Stimulated activated CD4-positive, alpha-beta T cell treated with anti-CD3 and anti-CD28 coated beads, Interleukin-2, amount 100 ng/mL, for 4 hours (primary cell): Measurements from ENCODE around the gene NPAS2.

Source experiments
- DNase-seq: peaks from one replicate; pipeline ENCODE4 v3.0.0-alpha.2; 2020; ENCODE audit warnings: low read depth

Gene NPAS2

DNA sequence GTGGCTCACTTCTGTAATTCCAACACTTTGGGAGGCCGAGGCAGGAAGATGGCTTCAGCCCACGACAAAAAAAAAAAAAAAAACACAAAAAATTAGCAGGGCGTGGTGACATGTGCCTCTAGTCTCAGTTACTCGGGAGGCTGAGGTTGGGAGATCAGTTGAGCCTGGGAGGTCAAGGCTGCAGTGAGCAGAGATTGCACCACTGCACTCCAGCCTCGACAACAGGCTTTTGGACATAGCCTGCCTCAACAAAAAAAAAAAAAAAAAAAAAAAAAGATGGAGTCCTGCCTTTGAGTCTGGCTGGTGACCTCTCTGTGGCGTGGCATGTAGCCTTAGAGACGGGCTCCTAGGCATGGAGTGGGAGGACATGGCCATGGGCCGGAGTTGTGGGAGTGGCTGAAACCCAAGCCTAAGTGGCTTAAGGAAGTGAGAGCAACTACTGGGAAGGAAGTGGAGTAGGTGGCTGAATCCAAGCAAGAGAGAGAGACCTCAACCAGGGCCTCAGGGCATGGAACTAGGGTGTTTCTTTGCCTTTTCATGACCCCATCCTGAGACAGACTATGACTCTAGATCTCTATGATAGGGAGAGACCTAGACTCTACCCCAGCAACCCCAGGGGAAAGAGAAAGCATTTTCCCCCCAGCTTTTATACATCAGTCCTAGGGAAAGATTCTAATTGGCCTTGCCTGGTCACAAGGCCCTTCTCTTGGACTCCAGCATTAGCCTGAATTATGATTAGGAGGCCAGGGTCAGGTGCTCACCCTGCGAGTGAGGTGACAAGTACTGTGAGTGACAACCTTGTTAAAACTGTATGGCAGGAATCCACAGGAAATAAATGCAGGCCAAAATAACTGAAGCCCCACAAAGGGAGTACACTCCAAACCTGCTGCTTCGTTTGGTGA is 34.2 kb downstream of the NPAS2 start:
- no peak for DNase-seq

DNA sequence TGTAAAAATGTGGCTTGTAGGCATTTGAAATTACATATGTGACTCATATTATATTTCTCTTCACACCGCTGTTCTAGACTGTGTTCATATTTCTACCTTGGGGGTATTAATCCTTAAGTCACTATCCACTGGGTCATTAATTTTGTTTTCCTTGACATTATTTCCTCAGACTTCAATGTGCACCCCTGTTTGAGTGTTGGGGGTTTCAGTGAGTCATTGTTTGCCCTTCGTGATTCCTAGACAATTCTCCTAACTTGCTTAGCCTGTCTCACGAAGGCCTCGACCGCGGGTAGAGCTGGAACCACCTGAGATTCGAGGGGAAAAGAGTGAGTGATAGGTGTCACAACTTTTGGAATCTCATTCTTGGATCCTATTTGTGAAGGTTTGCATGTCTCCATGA is 35.1 kb downstream of the NPAS2 start:
- no peak for DNase-seq

DNA sequence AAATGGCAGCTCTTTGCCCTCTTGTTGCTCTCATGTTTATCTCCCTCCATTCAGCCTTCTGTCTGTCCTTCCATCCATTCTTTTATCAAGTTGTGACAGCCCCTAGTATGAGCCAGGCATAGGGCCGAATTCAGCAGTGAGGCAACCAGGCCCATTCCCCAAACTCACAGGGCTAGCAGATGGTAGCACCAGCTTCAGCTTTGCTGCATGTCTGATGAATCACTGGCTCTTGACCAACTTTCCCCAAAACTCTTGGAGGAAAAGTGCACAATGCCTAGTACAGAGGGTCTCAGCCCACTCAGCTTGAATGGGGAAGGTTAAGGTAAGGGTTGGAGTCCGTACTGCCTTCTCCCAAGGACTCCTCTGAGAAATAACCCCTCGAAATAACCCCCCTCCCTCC is 35.7 kb downstream of the NPAS2 start:
- no peak for DNase-seq

DNA sequence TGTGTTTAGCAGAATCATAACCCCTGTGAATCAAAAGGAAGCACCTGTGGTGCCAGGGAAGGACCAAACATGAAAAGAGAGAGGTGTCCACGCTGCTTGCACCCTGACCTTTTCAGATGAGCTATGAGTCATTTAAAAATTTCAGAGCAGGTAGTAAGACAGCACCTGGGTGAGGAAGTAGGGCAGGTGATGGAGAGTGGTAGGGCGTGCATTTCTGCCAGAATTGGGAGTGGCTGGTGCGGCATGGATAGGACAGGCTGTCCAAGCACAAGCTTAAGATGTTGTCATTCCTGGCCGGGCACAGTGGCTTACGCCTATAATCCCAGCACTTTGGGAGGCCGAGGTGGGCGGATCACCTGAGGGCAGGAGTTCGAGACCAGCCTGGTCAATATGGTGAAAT is 36.8 kb downstream of the NPAS2 start:
- DNase-seq = no peak

DNA sequence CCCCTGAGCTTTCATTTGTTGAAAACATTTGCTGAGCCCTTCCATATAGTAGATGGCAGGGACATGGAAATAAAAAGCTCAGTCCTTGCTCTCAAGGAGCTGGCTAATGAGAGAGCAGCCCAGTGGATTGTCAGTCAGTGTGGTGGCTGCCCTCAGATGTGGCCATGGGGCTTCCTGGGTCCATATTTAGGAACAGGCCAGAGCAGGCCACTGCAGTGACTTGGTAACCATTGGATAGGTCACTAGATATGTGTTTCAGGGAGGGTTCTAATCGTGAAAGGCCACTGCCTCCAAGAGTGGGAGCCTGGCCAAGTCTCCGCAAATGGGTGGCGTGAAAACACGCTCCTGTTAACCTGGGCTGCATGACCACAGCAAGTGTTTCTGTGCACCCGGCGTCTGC is 37.4 kb downstream of the NPAS2 start:
- DNase-seq = no peak

DNA sequence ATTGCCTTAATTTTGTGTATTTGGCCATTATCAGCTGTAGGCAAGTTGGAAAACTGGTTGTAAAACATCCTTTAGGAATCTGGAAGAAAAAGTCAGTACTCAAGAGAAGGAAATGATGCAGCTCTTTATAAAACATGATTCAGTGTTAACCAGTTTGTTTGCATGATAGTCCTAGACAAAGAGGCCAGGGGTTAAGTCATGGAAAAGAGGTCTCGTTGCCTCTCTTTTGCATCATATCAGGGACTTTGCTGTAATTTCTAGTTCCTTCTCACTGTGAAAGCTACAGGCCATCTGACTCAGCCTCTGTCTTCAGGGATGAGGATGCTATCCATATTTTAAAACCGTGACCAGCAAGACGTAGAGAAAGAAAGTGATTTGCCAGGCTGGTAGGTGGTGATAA is 38.0 kb downstream of the NPAS2 start:
- no peak for DNase-seq

DNA sequence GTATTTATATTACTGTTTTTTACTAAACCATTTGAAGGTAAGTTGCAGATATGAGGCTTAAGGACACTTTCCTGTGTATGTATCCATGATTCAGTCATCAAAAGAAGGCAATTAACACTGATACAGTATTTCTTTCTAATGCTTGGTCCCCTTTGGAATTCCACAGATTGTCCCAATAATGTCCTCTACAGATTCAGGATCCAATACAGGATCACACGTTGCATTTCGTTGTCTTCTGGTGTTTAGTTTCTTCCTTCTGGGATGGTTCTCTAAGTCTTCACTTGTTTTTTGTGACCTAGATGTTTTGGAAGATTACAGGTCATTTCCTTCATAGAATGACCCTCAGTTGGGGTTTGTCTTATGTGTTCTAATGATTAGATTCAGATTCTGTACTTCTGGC is 40.0 kb downstream of the NPAS2 start:
- DNase-seq = no peak

DNA sequence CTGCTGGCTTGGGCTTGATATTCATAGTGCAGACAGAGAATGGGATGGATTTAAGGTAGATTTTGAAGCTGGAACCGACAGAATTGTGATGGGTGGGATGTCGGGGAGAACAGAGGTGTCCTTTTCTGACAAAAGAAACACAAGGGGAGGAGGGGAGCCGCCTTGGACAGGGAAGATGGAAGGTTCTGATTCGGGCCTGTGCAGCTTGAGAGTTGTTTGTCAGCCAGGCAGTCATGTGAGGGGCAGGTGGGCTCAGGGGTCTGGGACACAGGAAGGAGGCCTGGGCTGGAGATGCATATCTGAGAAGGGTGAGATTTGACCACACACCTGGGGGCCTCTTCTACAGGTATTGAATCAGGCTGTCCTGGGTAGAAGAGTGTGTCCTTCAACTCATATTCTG is 41.4 kb downstream of the NPAS2 start:
- no peak for DNase-seq

DNA sequence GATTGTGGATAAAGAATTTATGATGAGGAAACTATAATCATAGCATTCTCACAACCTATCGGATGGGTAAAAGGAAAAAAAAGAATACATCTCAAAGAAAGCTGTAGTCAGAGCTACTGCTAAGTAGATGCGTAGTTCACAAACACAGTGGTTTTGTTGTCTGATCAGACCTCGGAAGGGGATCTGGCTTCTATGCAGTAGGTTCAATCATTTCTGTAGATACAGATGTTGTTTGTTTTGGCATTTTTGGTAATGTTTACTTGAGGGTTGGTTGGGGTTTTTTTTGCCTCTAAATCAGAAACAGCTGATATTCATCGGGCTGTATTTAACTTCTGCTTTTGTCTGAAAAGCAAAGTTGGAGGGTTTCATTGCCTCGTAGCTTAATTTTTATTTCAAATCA is 42.1 kb downstream of the NPAS2 start:
- DNase-seq = no peak

DNA sequence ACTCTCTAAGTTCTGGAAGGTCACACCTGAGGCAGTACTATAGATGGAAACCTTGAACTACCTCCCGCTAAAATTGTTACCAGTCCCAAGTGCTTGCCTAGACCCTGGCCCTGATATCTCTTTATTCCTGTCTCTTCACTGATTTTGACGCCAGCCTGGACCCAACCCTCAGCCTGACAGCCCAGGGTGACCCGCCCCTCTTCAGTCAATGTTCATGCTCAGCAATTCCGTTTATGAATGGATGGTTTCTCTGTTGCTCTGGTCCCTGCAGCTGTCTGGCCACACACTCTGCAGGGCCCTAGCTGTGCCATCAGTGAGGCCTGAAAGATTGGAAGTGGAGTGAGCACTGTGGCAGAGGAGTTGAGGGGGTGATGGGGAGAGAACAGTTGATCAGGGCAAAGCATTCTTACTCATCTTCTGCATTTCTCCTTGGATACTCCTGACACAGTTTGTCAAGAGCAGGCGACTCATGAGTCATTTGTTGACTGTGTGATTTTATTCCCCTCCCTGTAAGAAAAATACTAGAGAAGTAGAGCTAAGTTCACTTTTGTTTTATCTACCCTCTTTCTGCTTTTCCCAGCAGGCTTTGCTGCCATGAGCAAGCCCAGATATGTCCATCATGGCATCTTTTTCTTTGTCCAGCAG is 46.0 kb downstream of the NPAS2 start:
- DNase-seq = no peak

DNA sequence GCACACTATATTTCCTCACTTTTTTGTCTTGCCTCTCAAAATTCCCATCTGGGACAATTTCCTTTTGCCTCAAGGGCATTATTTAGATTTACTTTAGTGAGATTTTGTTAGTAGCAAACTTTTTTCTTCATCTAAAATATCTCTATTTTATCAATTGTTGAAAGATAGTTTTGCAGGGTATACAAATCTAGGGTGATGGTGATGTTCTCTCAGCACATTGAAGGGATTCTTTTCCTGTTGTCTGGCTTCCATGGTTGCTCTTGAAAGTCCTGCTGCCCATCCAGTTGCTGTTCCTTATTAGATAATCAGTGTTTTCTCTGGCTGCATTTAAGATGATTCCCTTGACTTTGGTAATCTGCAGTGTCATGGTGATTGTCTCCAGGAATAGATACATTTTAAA is 48.1 kb downstream of the NPAS2 start:
- DNase-seq = no peak

DNA sequence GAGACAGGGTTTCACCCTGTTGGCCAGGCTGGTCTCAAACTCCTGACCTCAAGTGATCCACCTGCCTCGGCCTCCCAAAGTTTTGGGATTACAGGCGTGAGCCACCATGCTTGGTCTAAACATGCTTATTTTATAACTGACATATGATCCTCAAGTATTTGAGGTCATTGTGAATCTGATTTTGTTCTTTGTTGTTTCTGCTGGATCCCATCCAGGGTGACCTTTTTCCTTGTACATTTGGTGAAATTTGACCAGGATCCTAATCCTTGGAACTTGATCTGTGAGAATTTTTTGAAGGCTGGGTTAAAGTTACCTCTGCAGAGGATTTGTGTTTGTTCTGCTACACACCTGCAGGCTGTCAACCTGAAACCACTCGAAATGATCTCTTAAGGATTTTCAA is 49.2 kb downstream of the NPAS2 start:
- no peak for DNase-seq

DNA sequence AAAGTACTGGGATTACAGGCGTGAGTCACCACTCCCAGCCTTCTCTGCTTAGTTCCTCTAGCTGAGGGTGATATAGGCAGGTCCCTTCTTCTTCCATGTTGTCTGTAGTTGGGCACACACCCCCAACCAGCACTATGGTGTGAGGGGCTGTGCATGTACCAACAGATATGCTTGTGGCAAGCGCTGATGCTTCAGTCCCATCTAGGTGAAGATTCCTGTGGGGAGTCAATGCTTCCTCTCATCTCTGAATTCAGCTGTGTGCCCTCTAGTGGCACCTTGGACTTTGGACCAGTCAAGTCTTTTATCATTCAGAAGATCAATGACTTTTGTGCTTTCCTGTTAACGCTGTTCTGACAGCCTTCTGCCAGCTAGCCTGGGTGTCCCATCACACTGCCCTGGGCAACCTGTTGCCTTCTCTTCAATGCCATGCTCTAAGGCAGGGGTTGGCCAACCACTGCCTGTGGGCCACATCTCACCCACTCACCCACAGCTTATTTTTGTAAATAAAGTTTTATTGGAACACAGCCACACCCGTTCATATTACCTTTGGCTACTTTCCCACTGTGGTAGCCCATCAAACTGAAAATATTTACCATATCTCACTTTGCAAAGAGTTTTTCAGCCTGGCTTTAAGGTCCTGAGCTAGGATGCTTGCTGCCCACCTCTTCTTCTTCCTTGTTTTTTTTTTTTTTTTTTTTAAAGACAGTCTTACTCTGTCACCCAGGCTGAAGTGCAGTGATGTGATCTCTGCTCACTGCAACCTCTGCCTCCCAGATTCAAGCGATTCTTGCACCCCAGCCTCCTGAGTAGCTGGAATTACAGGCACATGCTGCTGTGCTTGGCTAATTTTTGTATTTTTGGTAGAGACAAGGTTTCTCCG is 51.0 kb downstream of the NPAS2 start:
- DNase-seq = no peak

DNA sequence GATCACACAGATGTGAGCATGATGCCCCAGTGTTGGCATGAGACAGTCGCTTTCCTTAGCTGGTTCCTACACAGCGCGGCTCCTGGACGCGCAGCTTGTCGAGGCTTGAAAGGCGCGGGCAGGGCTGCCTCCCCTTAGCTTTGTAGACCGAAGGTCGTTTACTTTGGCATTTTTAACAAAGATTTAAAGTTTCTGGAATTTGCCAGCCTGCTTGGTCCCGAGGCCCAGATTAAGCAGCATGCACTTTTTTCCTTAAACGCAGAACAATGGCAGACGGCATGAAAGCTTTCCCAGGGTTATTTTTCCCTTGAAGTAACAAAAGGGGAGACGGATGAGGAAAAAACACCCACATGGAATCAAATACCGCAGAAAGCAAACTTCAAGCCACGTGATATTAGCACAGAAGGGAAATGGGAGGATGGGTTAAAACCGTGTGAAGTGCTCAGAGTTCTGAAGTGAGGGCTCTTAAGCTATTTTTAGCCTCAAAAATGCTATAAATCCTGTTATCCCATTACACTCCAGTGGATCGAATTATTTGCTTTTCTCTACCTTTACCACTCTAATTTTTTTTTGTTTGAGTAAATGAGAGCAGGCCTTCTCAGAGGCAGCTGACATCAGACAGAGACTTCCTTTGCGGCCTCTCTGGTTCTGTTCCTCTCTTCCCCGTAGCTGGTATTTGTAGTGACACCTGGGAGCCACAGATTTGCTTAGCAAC is 55.7 kb downstream of the NPAS2 start:
- no peak for DNase-seq

DNA sequence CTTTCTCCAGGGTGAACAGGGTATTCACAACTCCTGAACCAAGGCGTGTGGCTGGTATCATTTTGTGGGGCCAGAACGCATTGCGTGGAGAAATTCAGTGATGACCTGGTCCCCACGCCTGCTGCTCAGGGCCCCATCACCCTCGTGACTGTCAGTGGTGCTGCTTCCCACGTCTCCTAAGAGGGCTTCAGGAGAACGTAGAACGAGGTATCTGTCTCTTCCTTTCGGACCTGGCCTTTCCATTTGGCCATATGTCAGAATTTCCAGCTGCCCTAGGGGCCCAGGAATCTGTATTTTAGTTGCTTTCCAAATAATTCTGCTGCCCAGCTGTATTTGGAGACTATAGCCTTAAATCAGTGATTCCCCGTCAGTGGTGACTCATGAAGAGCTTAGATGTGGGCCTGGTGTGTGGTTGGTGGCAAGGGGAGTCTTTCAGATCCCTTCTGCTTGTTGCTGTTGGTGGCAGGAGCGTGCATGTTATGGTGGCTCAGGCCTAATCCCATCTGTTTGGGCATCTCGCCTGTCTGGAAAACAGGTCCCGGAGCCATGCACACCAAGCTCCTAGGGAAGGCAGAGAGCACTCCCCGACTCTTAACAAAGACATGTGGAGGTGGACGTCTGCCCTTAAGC is 56.4 kb downstream of the NPAS2 start:
- DNase-seq = no peak

DNA sequence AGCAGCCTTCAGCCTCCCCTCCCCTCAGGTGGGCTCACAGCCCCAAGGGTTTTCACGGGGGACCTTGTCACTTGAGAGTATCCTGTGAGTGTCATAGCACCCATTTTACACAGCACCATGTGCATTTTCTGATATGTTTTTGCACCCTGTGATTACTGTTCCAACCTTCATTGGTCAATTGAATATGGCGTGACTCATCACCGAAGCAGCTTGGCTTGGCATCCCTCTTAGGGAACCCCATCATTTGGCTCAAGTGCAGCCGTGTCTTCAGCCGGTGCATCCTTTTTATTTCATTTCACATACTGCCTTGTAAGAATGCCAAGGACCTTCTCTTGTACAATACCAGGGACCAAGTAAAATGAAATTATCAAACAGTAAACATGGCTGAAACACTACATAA is 57.6 kb downstream of the NPAS2 start:
- DNase-seq = no peak

DNA sequence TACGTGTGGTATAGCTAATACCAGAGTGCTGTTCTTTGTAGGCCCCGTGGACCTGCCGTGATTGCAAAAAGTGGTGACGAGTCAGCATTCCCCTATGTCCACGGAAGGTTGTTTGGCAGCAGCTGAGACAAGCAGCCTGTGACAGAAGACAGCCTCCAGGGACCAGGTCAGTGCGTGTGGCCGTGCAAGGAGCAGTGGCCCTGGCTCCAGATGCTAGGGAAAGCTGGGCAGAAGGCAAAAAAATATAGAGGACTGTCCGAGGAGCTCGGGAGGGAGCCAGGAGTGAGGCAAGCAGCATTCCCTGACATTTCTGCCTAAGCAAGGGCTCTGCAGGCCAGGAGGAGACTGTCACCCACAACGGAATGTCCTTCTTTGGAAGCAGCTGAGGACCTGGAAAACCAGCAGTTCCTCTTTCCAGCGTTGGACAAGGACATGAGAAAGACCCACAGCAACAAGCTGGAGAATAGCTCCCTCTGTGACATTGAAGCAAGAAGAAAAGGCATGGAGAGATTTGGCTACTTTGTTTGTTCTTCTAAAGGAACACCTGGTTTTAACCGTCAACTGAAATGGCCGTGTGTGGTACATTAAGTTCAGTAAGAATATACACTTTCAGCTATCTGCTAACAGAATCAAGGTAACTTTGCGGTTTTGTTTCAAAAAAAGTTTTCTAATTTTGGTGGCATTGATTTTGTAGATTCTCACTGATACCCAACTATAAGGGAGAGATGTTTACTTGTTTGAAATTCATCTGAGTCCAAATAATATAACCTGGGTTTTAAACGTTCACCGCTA is 58.3 kb downstream of the NPAS2 start:
- no peak for DNase-seq

DNA sequence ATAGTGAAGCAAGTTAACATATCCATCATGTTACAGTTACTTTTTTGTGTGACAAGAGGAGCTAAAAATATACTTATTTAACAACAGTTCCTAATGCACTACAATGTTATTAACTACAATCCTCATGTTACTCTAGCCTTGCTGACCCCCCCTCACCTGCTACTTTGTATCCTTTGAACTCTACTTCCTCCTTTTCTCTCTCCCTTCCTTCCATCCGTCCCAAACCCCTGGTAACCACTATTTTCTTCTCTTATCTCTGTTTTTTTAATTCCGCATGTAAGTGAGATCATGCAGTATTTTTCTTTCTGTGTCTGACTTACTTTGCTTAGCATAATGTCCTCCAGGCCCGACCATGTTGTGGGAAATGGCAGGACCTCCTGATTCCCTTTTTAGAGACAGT is 59.4 kb downstream of the NPAS2 start:
- DNase-seq = no peak

DNA sequence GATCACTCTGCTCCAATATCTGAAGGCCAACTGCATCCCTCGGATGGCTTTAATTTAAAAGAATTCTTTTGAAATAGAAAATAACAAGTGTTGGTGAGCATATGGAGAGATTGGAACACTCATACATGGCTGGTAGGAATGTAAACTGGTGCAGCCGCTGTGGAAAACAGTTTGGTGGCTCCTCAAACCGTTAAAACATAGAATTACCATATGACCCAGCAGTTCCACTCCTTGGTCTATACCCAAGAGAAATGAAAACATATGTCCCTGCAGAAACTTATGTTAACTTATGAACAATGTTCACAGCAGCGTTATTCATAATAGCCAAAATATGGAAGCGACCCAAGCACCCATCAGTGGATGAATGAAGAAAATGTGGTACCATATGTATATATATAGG is 60.1 kb downstream of the NPAS2 start:
- DNase-seq = no peak

DNA sequence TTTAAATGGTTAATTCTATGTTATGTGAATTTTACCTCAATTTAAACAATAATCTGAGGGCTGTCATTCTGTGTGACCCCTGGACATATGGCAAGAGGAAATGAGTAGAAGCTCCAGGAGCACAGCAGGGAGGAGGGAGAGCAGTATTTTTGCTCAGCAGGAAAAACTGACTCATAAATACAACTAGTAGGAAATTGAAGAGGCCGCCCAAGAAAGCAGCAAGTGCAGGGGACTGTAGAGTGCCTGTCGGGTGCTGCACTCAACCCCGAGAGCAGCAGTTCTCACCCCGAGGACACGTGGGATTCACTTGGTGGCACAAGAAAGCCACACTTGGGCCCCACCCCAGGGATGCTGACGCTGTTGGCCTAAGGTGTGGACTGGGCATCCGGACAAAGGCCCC is 60.8 kb downstream of the NPAS2 start:
- DNase-seq = no peak
